Prostate gland (tissue), 2 donors: Measurements from ENCODE around the gene NUBPL. TPM values are rescaled to one million over a fixed set of nuclear protein-coding genes. Genes with fewer than 3 reads are reported as not detected.

Experiments
- DNase-seq: peaks from one replicate; pipeline ENCODE4 v3.0.0-alpha.2; 2019; ENCODE audit warnings: low spot score
- H3K27ac ChIP-seq, 2 donors: fragments of 200-600 bp; sonication (generic); 2 replicates each; pipeline ENCODE4 v1.5.1; 2017 to 2019
- H3K27me3 ChIP-seq: fragments of 200-600 bp; sonication (generic); replicated peaks from 2 replicates; pipeline ENCODE4 v1.5.1; 2019; ENCODE audit not compliant: insufficient read depth
- H3K36me3 ChIP-seq, 2 donors: fragments of 200-600 bp; sonication (generic); 1 replicate in 1 of 2; 2 replicates in 1 of 2; pipeline versions ENCODE4 v1.5.1 to v1.8.1; 2017 to 2019
- H3K4me1 ChIP-seq: fragments of 200-600 bp; sonication (generic); replicated peaks from 2 replicates; pipeline ENCODE4 v1.5.1; 2019
- H3K4me3 ChIP-seq, 2 donors: fragments of 200-600 bp; sonication (generic); 2 replicates each; pipeline ENCODE4 v1.5.1; 2017 to 2019
- H3K9me3 ChIP-seq: fragments of 200-600 bp; sonication (generic); 2 replicates; pipeline ENCODE4 v1.5.1; 2017
- POLR2A ChIP-seq: fragments of 450-650 bp; IDR thresholded peaks from one replicate; pipeline ENCODE4 v1.6.1; 2016; ENCODE audit warnings: antibody characterized with exemption, mild to moderate bottlenecking
- POLR2AphosphoS5 ChIP-seq: sonication (generic); formaldehyde crosslinking; IDR thresholded peaks from one replicate; pipeline ENCODE4 v1.6.1; 2017; ENCODE audit warnings: antibody characterized with exemption
- WGBS: methylation state at CpG from one replicate; pipeline ENCODE4 v1.1.5; 2018; 5-methylcytosine and 5-hydroxymethylcytosine counted together
- intact Hi-C: fragments of 100-400 bp; cut with DNase I; formaldehyde crosslinking; loops from one replicate; pipeline ENCODE4 v1.14.2; 2022
- total RNA-seq, 2 donors: library from RNA; depleted of rRNA; stranded (reverse); fragments of >200 nt; gene quantifications; one replicate each; pipeline ENCODE4 v1.1.0, GENCODE V29; 2016
- TF ChIP-seq, protein P1 (sequence below), 4 experiments: fragments of 200-600 bp in 2 of 4; fragments of 450-650 bp in 2 of 4; sonication (generic) in 2 of 4; IDR thresholded peaks; 1 replicate in 3 of 4; 2 replicates in 1 of 4; pipeline ENCODE4 v1.5.1; 2016 to 2019; ENCODE audit warnings: antibody characterized with exemption in 4 of 4, mild to moderate bottlenecking in 2 of 4, moderate library complexity in 2 of 4

The NUBPL gene
- total RNA-seq, 2 donors from 2014 or later = 6.5 to 12.1 TPM

DNA sequence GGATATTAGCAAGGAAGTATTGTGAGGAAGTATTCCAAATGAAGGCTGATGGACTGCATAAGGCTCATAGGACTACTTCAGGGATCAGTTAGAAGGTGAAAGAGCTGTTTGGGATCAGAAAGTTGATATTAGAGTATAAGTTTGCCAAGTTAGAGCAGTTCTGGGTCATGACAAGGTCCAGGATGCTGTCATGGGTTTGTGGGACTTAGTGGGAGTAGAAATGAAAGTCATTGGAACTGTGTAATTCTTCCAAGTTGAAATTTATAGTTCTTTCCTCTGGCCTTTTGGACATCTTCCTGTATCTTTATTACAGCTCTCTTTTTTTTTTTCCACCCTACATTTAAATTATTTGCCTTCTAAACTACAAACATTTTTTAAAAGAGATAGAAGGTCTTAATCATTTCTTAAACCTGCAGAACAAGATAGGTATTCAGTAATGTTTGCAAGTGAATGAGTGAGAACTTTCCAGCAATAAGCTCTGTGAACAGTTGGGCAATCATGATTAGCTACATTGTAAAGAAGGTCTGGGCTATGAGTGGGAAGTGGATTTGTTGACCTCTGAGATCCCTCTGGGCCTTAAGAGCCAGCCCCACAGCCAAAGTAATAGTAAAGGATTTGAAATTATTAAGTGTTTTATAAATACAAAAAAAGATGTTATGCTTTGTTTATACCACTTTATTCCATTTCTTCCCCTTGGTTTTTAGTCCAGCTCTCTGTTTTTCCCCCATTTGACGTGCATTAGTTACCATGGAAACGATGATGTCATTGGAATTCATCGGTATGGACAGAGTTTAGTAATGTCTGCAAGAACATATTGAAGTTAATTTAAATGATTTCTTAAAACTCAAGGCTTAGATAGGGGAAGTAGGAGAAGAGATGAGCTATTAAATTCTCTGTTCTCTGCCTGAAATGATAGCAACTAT, 268.0 kb downstream of the NUBPL start:
- no peaks in the 10 kb centered on the region for H3K4me1 ChIP-seq
- no peak overlapping the region for H3K27ac ChIP-seq
- 81% methylated on average over 3 of the region's 3 CpGs for WGBS
- intact Hi-C loops = no loop called here
- no peaks in the 10 kb centered on the region for H3K36me3 ChIP-seq
- H3K9me3 ChIP-seq = no peaks in the 10 kb centered on the region
- H3K4me3 ChIP-seq = no peak overlapping the region
- TF ChIP-seq, protein P1, sequence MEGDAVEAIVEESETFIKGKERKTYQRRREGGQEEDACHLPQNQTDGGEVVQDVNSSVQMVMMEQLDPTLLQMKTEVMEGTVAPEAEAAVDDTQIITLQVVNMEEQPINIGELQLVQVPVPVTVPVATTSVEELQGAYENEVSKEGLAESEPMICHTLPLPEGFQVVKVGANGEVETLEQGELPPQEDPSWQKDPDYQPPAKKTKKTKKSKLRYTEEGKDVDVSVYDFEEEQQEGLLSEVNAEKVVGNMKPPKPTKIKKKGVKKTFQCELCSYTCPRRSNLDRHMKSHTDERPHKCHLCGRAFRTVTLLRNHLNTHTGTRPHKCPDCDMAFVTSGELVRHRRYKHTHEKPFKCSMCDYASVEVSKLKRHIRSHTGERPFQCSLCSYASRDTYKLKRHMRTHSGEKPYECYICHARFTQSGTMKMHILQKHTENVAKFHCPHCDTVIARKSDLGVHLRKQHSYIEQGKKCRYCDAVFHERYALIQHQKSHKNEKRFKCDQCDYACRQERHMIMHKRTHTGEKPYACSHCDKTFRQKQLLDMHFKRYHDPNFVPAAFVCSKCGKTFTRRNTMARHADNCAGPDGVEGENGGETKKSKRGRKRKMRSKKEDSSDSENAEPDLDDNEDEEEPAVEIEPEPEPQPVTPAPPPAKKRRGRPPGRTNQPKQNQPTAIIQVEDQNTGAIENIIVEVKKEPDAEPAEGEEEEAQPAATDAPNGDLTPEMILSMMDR (IDR thresholded peaks at IDR 0.05) = no peak
- no peak for TF ChIP-seq POLR2A
- TF ChIP-seq POLR2AphosphoS5 = no peak
- H3K27me3 ChIP-seq = no peaks in the 10 kb centered on the region
- DNase-seq = no peak

DNA sequence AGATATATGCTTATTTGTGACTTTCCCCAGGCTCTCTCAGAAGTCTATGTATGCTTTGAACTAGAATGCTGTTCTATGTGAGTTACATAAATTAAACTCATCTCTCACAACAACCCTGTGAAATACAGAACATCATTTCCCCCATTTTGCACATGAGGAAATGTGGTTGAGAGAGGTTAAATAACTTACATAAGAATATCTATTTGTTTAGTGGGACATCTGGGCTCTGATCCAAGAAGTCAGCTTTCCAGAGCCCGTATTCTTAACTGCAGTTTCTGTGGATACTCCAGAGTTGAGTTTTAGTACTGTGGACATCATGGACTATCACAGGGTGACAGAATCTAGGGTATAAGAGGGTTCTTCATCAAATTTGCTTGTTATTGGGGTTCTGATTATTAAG, 273.4 kb downstream of the NUBPL start:
- no peaks in the 10 kb centered on the region for H3K27me3 ChIP-seq
- H3K9me3 ChIP-seq = no peaks in the 10 kb centered on the region
- no peaks in the 10 kb centered on the region for H3K36me3 ChIP-seq
- TF ChIP-seq, protein P1 (IDR thresholded peaks at IDR 0.05) = no peak
- no peak for TF ChIP-seq POLR2AphosphoS5
- TF ChIP-seq POLR2A = no peak
- H3K4me3 ChIP-seq = no peak overlapping the region
- WGBS = 40% methylated on average over 1 of the region's 1 CpG
- no peak overlapping the region for H3K27ac ChIP-seq
- H3K4me1 ChIP-seq = no peaks in the 10 kb centered on the region
- no peak for DNase-seq
- intact Hi-C loops = no loop called here

GRCh38 chr14:31835049-31835448, 273.8 kb downstream of the NUBPL start:
- no peaks in the 10 kb centered on the region for H3K36me3 ChIP-seq
- no peak for DNase-seq
- 98% methylated on average over 2 of the region's 2 CpGs for WGBS
- TF ChIP-seq, protein P1 (IDR thresholded peaks at IDR 0.05) = no peak
- TF ChIP-seq POLR2A (no peak), POLR2AphosphoS5 (no peak)
- no peaks in the 10 kb centered on the region for H3K27me3 ChIP-seq
- H3K9me3 ChIP-seq = no peaks in the 10 kb centered on the region
- no peak overlapping the region for H3K4me3 ChIP-seq
- no peak overlapping the region for H3K27ac ChIP-seq
- intact Hi-C loops = no loop called here
- H3K4me1 ChIP-seq = no peaks in the 10 kb centered on the region

DNA sequence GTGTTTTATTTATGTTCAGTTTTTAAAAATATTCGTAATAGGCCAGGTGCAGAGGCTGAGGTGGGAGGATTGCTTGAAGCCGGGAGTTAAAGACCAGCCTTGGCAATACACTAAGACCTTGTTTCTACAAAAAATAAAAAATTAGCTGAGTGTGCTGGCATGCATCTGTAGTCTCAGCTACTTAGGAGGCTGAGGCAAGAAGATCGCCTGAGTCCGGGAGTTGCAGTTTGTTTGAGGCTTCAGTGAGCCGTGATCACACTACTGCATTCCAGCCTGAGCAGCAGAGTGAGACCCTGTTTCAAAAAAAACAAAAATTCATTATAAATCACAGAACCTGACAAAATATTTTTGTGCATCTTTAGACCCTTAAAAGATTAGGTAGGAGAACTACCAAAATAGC, 275.8 kb downstream of the NUBPL start:
- DNase-seq = no peak
- no peak overlapping the region for H3K4me3 ChIP-seq
- TF ChIP-seq POLR2A = no peak
- no peak for TF ChIP-seq POLR2AphosphoS5
- TF ChIP-seq, protein P1 (IDR thresholded peaks at IDR 0.05) = no peak
- H3K36me3 ChIP-seq = no peaks in the 10 kb centered on the region
- H3K27ac ChIP-seq = no peak overlapping the region
- no peaks in the 10 kb centered on the region for H3K4me1 ChIP-seq
- H3K9me3 ChIP-seq = no peaks in the 10 kb centered on the region
- WGBS = 95% methylated on average over 5 of the region's 5 CpGs
- no peaks in the 10 kb centered on the region for H3K27me3 ChIP-seq
- intact Hi-C loops = no loop called here

GRCh38 chr14:31842899-31843298, 281.7 kb downstream of the NUBPL start:
- Histone ChIP-seq H3K27ac (no peak overlapping the region), H3K4me1 (no peaks in the 10 kb centered on the region), H3K9me3 (no peaks in the 10 kb centered on the region), H3K27me3 (no peaks in the 10 kb centered on the region), H3K4me3 (no peak overlapping the region), H3K36me3 (no peaks in the 10 kb centered on the region)
- intact Hi-C loops = no loop called here
- TF ChIP-seq POLR2A = no peak
- TF ChIP-seq POLR2AphosphoS5 = no peak
- TF ChIP-seq, protein P1 (IDR thresholded peaks at IDR 0.05) = no peak
- DNase-seq = no peak
- WGBS = 77% methylated on average over 2 of the region's 2 CpGs
